Prostate gland (tissue), 2 donors: ENCODE results near the gene SLC16A10.

Experiments used
- POLR2A ChIP-seq: fragments of 450-650 bp; IDR thresholded peaks from one replicate; pipeline ENCODE4 v1.6.1; 2016; ENCODE audit warnings: antibody characterized with exemption, mild to moderate bottlenecking
- TF ChIP-seq, protein P1 (sequence below), 4 experiments: fragments of 200-600 bp in 2 of 4; fragments of 450-650 bp in 2 of 4; sonication (generic) in 2 of 4; IDR thresholded peaks; 1 replicate in 3 of 4; 2 replicates in 1 of 4; pipeline ENCODE4 v1.5.1; 2016 to 2019; ENCODE audit warnings: antibody characterized with exemption in 4 of 4, mild to moderate bottlenecking in 2 of 4, moderate library complexity in 2 of 4

GRCh38 chr6:111147440-111147839 is 60.1 kb downstream of the SLC16A10 start:
- TF ChIP-seq, protein P1, sequence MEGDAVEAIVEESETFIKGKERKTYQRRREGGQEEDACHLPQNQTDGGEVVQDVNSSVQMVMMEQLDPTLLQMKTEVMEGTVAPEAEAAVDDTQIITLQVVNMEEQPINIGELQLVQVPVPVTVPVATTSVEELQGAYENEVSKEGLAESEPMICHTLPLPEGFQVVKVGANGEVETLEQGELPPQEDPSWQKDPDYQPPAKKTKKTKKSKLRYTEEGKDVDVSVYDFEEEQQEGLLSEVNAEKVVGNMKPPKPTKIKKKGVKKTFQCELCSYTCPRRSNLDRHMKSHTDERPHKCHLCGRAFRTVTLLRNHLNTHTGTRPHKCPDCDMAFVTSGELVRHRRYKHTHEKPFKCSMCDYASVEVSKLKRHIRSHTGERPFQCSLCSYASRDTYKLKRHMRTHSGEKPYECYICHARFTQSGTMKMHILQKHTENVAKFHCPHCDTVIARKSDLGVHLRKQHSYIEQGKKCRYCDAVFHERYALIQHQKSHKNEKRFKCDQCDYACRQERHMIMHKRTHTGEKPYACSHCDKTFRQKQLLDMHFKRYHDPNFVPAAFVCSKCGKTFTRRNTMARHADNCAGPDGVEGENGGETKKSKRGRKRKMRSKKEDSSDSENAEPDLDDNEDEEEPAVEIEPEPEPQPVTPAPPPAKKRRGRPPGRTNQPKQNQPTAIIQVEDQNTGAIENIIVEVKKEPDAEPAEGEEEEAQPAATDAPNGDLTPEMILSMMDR (IDR thresholded peaks at IDR 0.05): no peak
- TF ChIP-seq POLR2A: no peak
